ENCODE data around the gene ZNF155.
"Not testable (repeated sequence)": the region's sequence is repeated elsewhere in the genome, so short reads cannot be mapped to it uniquely, and the experiment has no call there.

DNA sequence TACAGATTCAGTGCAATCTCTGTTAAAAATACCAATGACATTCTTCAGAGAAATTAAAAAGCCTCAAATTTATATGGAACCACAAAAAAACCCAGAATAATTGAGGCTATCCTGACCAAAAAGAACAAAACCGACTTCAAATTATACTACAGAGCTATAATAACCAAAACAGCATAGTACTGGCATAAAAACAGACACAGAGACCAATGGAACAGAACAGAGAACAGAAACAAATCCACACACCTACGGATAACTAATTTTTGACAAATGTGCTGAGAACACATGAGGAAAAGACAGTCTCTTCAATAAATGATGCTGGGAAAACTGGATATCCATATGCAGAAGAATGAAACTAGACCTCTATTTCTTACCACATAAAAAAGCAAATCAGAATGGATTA lies 34.2 kb upstream of the ZNF155 start:
- TF ChIP-seq, protein P1, sequence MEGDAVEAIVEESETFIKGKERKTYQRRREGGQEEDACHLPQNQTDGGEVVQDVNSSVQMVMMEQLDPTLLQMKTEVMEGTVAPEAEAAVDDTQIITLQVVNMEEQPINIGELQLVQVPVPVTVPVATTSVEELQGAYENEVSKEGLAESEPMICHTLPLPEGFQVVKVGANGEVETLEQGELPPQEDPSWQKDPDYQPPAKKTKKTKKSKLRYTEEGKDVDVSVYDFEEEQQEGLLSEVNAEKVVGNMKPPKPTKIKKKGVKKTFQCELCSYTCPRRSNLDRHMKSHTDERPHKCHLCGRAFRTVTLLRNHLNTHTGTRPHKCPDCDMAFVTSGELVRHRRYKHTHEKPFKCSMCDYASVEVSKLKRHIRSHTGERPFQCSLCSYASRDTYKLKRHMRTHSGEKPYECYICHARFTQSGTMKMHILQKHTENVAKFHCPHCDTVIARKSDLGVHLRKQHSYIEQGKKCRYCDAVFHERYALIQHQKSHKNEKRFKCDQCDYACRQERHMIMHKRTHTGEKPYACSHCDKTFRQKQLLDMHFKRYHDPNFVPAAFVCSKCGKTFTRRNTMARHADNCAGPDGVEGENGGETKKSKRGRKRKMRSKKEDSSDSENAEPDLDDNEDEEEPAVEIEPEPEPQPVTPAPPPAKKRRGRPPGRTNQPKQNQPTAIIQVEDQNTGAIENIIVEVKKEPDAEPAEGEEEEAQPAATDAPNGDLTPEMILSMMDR (IDR thresholded peaks at IDR 0.05): not testable (repeated sequence)
- TF ChIP-seq EP300, POLR2AphosphoS5, POLR2A (IDR thresholded peaks at IDR 0.05): not testable (repeated sequence)

Data from sigmoid colon (tissue), 4 donors.